Psoas muscle (tissue), 8 donors: ENCODE data around the gene FMNL2. TPM values are rescaled to one million over a fixed set of nuclear protein-coding genes. Genes with fewer than 3 reads are reported as not detected.

Experiments
- ATAC-seq, 4 donors: fragments of 200-7000 bp; cut with Tn5 transposase; one replicate each; pipeline ENCODE4 v1.9.1; 2020; ENCODE audit warnings: moderate library complexity in 3 of 4, mild to moderate bottlenecking in 2 of 4
- DNase-seq, 2 donors: peaks; one replicate each; pipeline ENCODE4 v3.0.0-alpha.2; 2020
- H3K27ac ChIP-seq: fragments of 200-600 bp; one replicate; pipeline ENCODE4 v1.8.0; 2022
- H3K27me3 ChIP-seq, 3 donors: fragments of 200-600 bp in 1 of 3; one replicate each; pipeline versions ENCODE4 v1.6.1 to v1.8.0; 2013 to 2022; ENCODE audit warnings: low read length in 2 of 3, mild to moderate bottlenecking in 2 of 3, moderate library complexity in 1 of 3; ENCODE audit not compliant: insufficient read depth in 3 of 3
- H3K36me3 ChIP-seq, 2 donors: fragments of 200-600 bp in 1 of 2; one replicate each; pipeline versions ENCODE4 v1.6.1 to v1.8.0; 2013 to 2022; ENCODE audit warnings: low read depth in 1 of 2, mild to moderate bottlenecking in 1 of 2, moderate library complexity in 1 of 2; ENCODE audit not compliant: insufficient read depth in 1 of 2
- H3K4me1 ChIP-seq: fragments of 200-600 bp; one replicate; pipeline ENCODE4 v1.8.0; 2022
- H3K4me3 ChIP-seq: fragments of 200-600 bp; one replicate; pipeline ENCODE4 v1.8.0; 2022; ENCODE audit warnings: mild to moderate bottlenecking
- H3K9me3 ChIP-seq: fragments of 200-600 bp; one replicate; pipeline ENCODE4 v1.8.0; 2022
- WGBS, 3 donors: extraction: QIAGEN DNeasy Blood & Tissue Kit; methylation state at CpG; one replicate each; pipeline versions ENCODE4 v1.1.6 to v1.1.7; 2013; 5-methylcytosine and 5-hydroxymethylcytosine counted together
- intact Hi-C, 2 donors: fragments of 100-400 bp; cut with DNase I; formaldehyde crosslinking; loops; one replicate each; pipeline versions ENCODE4 v1.11.0 to v1.14.2; 2022
- polyA plus RNA-seq, 3 donors: library from polyadenylated mRNA; stranded (reverse); fragments of 200-250 nt; gene quantifications; one replicate each; pipeline ENCODE4 v1.2.3, GENCODE V29; 2013
- total RNA-seq, 4 donors: library from RNA; stranded (reverse); fragmentation: NEBNext Ultra II Directional in 2 of 4; extraction: Animal tissue kit (Norgen Biotek cat#: 25700) in 2 of 4; gene quantifications; one replicate each; pipeline versions ENCODE4 v1.2.1 to v1.2.4, GENCODE V29; 2021 to 2023
- TF ChIP-seq, protein P1 (sequence below): fragments of 200-600 bp; IDR thresholded peaks from one replicate; pipeline ENCODE4 v1.8.0; 2022; ENCODE audit warnings: antibody characterized with exemption
- donor health status: healthy with polysubstance abuse.
- donor health status: DM: no; HTN: no; CAD: no; lungs with moderate emphysema.
- donor health status: Bipolar disorder and iron deficiency.
- donor health status: healthy.
- donor health status: DM: yes; HTN: yes; CAD: no.
- donor health status: DM: no; HTN: no; CAD: no.
- donor health status: DM: no; HTN: no; CAD: no.
- donor health status: DM: yes; HTN: yes; CAD: no.

Gene FMNL2
- total and polyA plus RNA-seq, 7 donors = 6.6 to 18.2 (median 11.0) TPM

GRCh38 chr2:152432206-152432653 is 97.3 kb downstream of the FMNL2 start:
- WGBS, 3 donors = 3 to 11% (median 6%) methylated on average over 3 of the region's 3 CpGs
- H3K27me3 ChIP-seq = no peaks in the 10 kb centered on the region
- ATAC-seq (peak; percentile 82 to 94 (median 90)), DNase-seq (peak; percentile 34 to 60)
- peaks cover 44% of the 10 kb centered on the region for H3K4me1 ChIP-seq
- no peaks in the 10 kb centered on the region for H3K36me3 ChIP-seq
- H3K27ac ChIP-seq = peak overlapping the region; percentile 79
- H3K9me3 ChIP-seq = no peaks in the 10 kb centered on the region
- H3K4me3 ChIP-seq = no peak overlapping the region
- TF ChIP-seq, protein P1, sequence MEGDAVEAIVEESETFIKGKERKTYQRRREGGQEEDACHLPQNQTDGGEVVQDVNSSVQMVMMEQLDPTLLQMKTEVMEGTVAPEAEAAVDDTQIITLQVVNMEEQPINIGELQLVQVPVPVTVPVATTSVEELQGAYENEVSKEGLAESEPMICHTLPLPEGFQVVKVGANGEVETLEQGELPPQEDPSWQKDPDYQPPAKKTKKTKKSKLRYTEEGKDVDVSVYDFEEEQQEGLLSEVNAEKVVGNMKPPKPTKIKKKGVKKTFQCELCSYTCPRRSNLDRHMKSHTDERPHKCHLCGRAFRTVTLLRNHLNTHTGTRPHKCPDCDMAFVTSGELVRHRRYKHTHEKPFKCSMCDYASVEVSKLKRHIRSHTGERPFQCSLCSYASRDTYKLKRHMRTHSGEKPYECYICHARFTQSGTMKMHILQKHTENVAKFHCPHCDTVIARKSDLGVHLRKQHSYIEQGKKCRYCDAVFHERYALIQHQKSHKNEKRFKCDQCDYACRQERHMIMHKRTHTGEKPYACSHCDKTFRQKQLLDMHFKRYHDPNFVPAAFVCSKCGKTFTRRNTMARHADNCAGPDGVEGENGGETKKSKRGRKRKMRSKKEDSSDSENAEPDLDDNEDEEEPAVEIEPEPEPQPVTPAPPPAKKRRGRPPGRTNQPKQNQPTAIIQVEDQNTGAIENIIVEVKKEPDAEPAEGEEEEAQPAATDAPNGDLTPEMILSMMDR = no peak
- intact Hi-C loops = loop anchor here in 1 of 2 donors (5.0 kb wide), 1 partner anchor 35 kb away; no protein-coding TSS in a partner anchor

DNA sequence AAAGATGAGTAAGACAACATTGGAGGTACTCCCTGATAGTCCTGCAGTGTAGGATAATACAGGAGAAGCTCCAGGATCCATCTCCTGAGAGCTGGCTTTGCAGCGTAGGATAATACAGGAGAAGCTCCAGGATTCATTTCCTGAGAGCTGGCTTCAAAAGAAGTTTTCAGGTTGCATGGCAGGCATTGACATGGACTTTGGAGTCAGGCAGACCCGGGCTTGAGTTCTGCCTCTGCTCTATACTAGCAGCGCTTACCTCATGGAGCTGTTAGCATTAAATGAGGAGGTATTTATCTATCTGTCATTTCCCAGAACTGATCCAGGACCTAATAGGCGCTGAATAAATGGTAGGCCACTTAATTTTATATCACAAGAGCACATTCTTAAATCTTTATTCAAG is 97.8 kb downstream of the FMNL2 start:
- TF ChIP-seq, protein P1 = no peak
- DNase-seq (no peak), ATAC-seq (no peak)
- H3K4me1 ChIP-seq = peaks cover 44% of the 10 kb centered on the region
- H3K9me3 ChIP-seq = no peaks in the 10 kb centered on the region
- intact Hi-C loops = loop anchor here (1.0 to 5.0 kb wide), 2 partner anchors 35 to 48 kb away; no protein-coding TSS in a partner anchor
- H3K36me3 ChIP-seq = no peaks in the 10 kb centered on the region
- WGBS, 3 donors = 56 to 82% (median 59%) methylated on average over 4 of the region's 4 CpGs
- peak overlapping the region; percentile 79 for H3K27ac ChIP-seq
- no peak overlapping the region for H3K4me3 ChIP-seq
- H3K27me3 ChIP-seq = no peaks in the 10 kb centered on the region

DNA sequence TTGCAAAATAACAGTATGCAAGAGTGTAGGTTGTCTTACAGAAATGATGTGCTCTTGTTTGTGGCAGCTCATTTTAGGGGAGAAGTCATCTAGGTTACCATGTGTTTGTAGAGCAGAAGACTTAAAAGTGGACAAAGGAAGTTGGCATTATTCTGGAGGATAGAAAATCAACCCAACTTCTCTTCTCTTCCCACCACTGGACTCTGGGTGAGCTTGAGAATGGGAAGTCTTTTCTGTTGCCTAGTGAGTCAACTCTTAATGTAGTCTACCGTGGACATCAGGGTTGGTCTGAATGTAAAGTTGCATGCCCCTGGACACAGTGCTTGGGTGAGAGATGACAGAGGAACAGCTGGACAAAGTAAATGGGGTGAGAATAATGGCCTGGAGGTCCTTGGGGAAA is 98.3 kb downstream of the FMNL2 start:
- Histone ChIP-seq H3K36me3 (no peaks in the 10 kb centered on the region), H3K27me3 (no peaks in the 10 kb centered on the region), H3K4me1 (peaks cover 43% of the 10 kb centered on the region), H3K9me3 (no peaks in the 10 kb centered on the region), H3K4me3 (no peak overlapping the region), H3K27ac (peak overlapping the region; percentile 79)
- DNase-seq (no peak), ATAC-seq (no peak)
- 80 to 100% (median 86%) methylated on average over 1 of the region's 1 CpG for WGBS, 3 donors
- TF ChIP-seq, protein P1 = no peak
- intact Hi-C loops = loop anchor here (1.0 to 5.0 kb wide), 2 partner anchors 34 to 47 kb away; no protein-coding TSS in a partner anchor

- Histone ChIP-seq H3K4me3 (no peak overlapping the region), H3K36me3 (no peaks in the 10 kb centered on the region), H3K27ac (no peak overlapping the region), H3K4me1 (peaks cover 47% of the 10 kb centered on the region), H3K9me3 (no peaks in the 10 kb centered on the region), H3K27me3 (no peaks in the 10 kb centered on the region)
- TF ChIP-seq, protein P1 = no peak
- intact Hi-C loops = loop anchor here (1.0 to 5.0 kb wide), 2 partner anchors 34 to 47 kb away; no protein-coding TSS in a partner anchor
- ATAC-seq (no peak), DNase-seq (no peak)
- WGBS, 3 donors = 30 to 56% (median 35%) methylated on average over 2 of the region's 2 CpGs
These were observed 98.8 kb downstream of the FMNL2 start for GRCh38 chr2:152433791-152434190.
